ENCODE results near the gene ZNF236.

DNA sequence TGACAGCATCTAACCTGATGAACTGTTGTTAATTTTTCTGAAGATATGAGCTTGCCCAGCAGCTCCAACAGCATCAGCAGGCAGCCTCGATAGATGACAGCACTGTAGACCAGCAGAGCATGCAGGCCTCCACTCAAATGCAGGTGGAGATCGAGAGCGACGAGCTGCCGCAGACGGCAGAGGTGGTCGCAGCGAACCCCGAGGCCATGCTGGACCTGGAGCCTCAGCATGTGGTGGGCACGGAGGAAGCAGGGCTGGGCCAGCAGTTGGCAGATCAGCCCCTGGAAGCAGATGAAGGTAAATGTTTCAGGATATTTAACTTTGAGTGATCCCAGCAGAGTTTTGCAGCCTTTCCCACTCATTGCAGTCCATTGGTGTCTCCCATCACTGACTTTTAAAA, 85.9 kb downstream of the ZNF236 start:
- TF ChIP-seq, protein P1, sequence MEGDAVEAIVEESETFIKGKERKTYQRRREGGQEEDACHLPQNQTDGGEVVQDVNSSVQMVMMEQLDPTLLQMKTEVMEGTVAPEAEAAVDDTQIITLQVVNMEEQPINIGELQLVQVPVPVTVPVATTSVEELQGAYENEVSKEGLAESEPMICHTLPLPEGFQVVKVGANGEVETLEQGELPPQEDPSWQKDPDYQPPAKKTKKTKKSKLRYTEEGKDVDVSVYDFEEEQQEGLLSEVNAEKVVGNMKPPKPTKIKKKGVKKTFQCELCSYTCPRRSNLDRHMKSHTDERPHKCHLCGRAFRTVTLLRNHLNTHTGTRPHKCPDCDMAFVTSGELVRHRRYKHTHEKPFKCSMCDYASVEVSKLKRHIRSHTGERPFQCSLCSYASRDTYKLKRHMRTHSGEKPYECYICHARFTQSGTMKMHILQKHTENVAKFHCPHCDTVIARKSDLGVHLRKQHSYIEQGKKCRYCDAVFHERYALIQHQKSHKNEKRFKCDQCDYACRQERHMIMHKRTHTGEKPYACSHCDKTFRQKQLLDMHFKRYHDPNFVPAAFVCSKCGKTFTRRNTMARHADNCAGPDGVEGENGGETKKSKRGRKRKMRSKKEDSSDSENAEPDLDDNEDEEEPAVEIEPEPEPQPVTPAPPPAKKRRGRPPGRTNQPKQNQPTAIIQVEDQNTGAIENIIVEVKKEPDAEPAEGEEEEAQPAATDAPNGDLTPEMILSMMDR (IDR thresholded peaks at IDR 0.05): no peak
- no peak for TF ChIP-seq POLR2A (IDR thresholded peaks at IDR 0.05)
